Measurements from ENCODE around the gene JADE2. TPM values are rescaled to one million over a fixed set of nuclear protein-coding genes. Genes with fewer than 3 reads are reported as not detected.
"Not testable (repeated sequence)": the region's sequence is repeated elsewhere in the genome, so short reads cannot be mapped to it uniquely, and the experiment has no call there.

Gene JADE2
- total RNA-seq, 2 donors from 2014 or later = 75.3 to 93.3 TPM

- Mint-ChIP-seq H3K36me3 (ENCODE audit: low read depth) (no peaks in the 10 kb centered on the region), H3K27me3 (no peaks in the 10 kb centered on the region), H3K4me3 (peak overlapping the region; percentile 81), H3K9me3 (no peaks in the 10 kb centered on the region), H3K27ac (peak overlapping the region; percentile 98), H3K4me1 (peaks cover 21% of the 10 kb centered on the region)
- peak; percentile 95 for ATAC-seq (replicated peaks)
These were observed 22.2 kb upstream of the JADE2 start for GRCh38 chr5:134503088-134503936.

- Mint-ChIP-seq H3K27me3 (no peaks in the 10 kb centered on the region), H3K4me3 (peak overlapping the region; percentile 81), H3K36me3 (ENCODE audit: low read depth) (no peaks in the 10 kb centered on the region), H3K9me3 (no peaks in the 10 kb centered on the region), H3K27ac (peak overlapping the region; percentile 98), H3K4me1 (peaks cover 21% of the 10 kb centered on the region)
- peak; percentile 38 for ATAC-seq (replicated peaks)
These were observed 21.5 kb upstream of the JADE2 start for GRCh38 chr5:134503937-134504437.

GRCh38 chr5:134504629-134505300, 20.7 kb upstream of the JADE2 start:
- no peaks in the 10 kb centered on the region for H3K36me3 Mint-ChIP-seq (ENCODE audit: low read depth)
- peak overlapping the region; percentile 81 for H3K4me3 Mint-ChIP-seq
- peaks cover 27% of the 10 kb centered on the region for H3K4me1 Mint-ChIP-seq
- ATAC-seq (replicated peaks) = no peak
- H3K27ac Mint-ChIP-seq = no peak overlapping the region
- H3K9me3 Mint-ChIP-seq = no peaks in the 10 kb centered on the region
- no peaks in the 10 kb centered on the region for H3K27me3 Mint-ChIP-seq

- Mint-ChIP-seq H3K36me3 (ENCODE audit: low read depth) (no peaks in the 10 kb centered on the region), H3K4me3 (no peak overlapping the region), H3K27ac (no peak overlapping the region), H3K27me3 (no peaks in the 10 kb centered on the region), H3K4me1 (peaks cover 43% of the 10 kb centered on the region), H3K9me3 (no peaks in the 10 kb centered on the region)
- ATAC-seq (replicated peaks) = no peak
These were observed 19.1 kb upstream of the JADE2 start for GRCh38 chr5:134506054-134507039.

DNA sequence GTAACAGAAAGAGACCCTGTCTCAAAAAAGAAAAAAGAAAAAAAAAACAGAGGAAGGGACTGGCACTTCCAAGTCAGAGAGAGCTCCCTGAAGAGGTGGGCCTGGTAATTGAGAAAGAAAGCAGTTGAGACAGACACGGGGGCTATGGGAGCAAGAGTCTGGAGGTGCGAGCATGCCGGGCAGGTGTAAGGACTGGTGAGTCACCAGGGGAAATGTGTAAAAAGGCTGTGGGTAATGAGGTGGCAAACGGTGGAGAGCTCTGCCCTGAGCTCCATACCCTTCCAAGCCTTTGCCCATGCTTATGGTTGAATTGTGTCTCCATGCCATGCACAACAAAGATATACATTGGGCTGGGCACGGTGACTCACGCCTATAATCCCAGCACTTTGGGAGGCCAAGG, 18.0 kb upstream of the JADE2 start:
- Mint-ChIP-seq H3K27me3 (no peaks in the 10 kb centered on the region), H3K27ac (peak overlapping the region; percentile 17), H3K4me1 (peaks cover 38% of the 10 kb centered on the region), H3K36me3 (ENCODE audit: low read depth) (no peaks in the 10 kb centered on the region), H3K9me3 (no peaks in the 10 kb centered on the region), H3K4me3 (no peak overlapping the region)
- no peak for ATAC-seq (replicated peaks)

DNA sequence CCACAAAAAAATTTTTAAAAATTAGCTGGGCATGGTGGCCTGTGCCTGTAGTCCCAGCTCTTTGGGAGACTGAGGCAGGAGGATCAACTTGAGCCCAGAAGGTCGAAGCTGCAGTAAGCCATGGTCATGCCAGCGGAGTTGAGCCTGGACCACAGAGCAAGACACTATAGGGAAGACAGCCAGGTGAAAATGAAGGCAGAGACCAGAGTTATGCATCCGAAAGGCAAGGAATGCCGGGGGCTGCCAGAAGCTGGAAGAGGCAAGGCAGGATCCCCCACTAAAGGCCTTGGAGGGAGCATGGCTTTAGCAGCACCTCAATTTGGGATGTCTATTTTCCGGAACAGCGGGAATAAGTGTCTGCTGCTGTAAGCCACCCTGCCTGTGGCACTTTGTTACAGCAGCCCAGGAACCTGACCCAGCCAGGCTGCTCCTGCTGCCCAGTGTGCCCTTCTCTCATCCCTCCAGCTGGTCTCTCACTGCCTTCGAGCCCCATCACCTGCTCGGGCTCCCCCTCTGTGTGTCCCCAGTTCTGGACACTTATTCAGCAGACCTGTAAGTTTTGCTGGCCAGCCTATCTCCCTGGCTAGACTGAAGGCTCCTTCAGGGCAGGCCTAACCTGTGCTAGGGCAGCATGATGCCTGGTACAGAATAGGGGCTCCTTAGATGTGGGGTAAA, 16.8 kb upstream of the JADE2 start:
- H3K27ac Mint-ChIP-seq = peak overlapping the region; percentile 73
- no peaks in the 10 kb centered on the region for H3K36me3 Mint-ChIP-seq (ENCODE audit: low read depth)
- ATAC-seq (replicated peaks) = no peak
- peaks cover 34% of the 10 kb centered on the region for H3K4me1 Mint-ChIP-seq
- H3K4me3 Mint-ChIP-seq = no peak overlapping the region
- no peaks in the 10 kb centered on the region for H3K9me3 Mint-ChIP-seq
- no peaks in the 10 kb centered on the region for H3K27me3 Mint-ChIP-seq

- Mint-ChIP-seq H3K9me3 (no peaks in the 10 kb centered on the region), H3K4me3 (no peak overlapping the region), H3K36me3 (ENCODE audit: low read depth) (no peaks in the 10 kb centered on the region), H3K27me3 (no peaks in the 10 kb centered on the region), H3K4me1 (peaks cover 28% of the 10 kb centered on the region), H3K27ac (peak overlapping the region; percentile 73)
- peak; percentile 37 for ATAC-seq (replicated peaks)
These were observed 16.0 kb upstream of the JADE2 start for GRCh38 chr5:134509308-134510040.

DNA sequence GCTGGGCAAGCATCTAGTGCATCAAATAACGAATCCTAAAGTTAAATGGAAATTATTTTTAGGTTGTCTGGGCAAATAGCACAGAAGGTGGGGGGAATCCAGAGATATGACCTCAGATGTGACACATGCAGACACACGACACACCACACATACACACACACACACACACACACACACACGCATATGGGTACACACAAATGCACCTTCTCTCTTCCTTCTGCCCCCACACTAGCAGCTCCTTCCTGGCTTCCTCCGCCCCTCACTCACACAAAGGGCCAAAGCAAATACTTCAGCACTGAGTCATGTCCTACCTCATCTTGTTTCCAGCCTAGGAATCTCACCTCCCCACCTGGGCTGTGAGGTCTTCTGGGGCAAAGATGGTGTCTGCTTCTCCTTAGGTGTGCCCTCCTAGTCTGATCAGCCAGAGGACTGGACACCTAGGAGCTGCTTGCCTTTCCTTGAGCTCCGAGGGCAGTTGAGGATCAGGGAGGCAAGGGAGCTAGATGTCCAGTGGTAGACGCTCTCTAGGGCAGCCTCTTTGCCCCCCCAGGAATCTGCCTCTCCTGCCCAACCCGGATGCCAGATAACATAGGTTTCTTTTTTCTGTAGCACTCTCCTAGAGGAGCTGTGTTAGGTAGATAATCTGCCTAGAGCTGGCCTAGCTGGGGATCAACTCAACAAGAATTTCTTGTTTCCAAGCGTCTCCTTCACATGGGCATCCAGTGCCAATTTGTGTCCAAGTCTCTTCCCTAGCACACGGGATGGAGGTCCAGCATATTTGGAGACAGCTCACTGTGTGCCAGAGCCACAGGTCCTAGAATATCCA, 14.3 kb upstream of the JADE2 start:
- Mint-ChIP-seq H3K4me3 (peak overlapping the region; percentile 37), H3K27me3 (no peaks in the 10 kb centered on the region), H3K4me1 (peaks cover 28% of the 10 kb centered on the region), H3K36me3 (ENCODE audit: low read depth) (no peaks in the 10 kb centered on the region), H3K27ac (peak overlapping the region; percentile 73), H3K9me3 (no peaks in the 10 kb centered on the region)
- peak; percentile 86 for ATAC-seq (replicated peaks)

DNA sequence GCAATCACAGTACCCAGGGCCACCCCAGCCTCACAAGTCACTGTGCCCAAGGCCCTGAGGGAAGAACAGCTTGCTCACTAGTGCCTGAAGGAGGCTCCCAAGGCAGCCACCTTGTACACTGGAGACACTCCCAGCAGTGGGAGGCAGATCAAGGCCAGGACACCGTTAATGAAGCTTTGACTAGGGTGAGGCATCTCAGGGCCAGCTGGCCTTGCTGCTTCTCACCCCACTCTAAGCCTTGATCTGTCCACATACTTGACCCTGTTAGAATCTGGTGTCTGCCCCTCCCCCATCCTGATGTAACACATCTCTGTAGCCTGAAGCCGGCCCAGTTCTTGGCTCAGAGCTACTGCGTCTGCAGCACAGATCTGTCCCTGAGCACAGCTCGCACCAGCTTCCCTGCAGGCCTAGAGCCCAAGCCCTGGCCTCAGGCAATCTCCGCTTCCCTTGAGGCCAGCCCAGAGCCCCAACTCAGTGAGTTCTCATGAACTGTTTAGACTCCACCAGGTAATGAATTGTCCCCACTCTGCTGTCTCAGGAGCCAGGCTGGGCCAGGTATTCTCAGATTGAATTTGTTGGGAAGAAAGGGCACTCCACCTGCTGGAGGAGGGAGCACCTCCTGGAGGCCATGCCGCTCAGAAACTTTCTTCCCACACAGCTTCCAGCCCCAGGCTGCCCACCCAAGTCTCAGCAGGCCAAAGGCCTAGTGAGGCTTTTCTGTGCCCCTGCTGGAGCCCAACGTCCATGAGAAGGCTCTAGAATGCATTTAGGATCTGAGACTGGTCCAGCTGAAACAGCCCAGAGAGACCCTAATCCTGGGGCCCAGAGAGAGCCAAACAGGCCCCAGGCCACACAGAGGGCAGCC, 13.4 kb upstream of the JADE2 start:
- Mint-ChIP-seq H3K27ac (peak overlapping the region; percentile 6), H3K9me3 (no peaks in the 10 kb centered on the region), H3K27me3 (no peaks in the 10 kb centered on the region), H3K36me3 (ENCODE audit: low read depth) (no peaks in the 10 kb centered on the region), H3K4me1 (peaks cover 28% of the 10 kb centered on the region), H3K4me3 (no peak overlapping the region)
- no peak for ATAC-seq (replicated peaks)

GRCh38 chr5:134512661-134512999, 12.8 kb upstream of the JADE2 start:
- Mint-ChIP-seq H3K27me3 (no peaks in the 10 kb centered on the region), H3K27ac (no peak overlapping the region), H3K36me3 (ENCODE audit: low read depth) (no peaks in the 10 kb centered on the region), H3K4me1 (peaks cover 22% of the 10 kb centered on the region), H3K9me3 (no peaks in the 10 kb centered on the region), H3K4me3 (no peak overlapping the region)
- no peak for ATAC-seq (replicated peaks)

DNA sequence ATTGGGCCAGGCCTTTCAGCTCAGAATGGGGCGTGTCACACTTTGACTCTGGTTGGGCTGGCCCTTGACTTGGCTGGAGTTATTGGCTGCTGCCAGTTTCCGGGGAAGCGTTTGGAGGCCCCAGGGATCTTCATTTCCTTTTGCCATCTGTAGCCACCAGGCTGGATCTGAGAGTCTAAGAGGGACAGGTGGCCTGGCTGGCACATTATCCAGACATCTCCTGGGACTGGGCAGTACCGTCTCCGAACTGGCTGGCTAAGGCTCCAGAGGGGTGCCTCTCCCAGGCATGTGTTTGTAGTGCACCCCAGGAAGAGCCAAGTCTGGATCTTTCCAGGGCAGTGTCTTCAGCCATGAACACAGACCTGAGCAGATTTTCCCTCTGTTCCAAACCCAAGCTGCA, 9.7 kb upstream of the JADE2 start:
- Mint-ChIP-seq H3K9me3 (no peaks in the 10 kb centered on the region), H3K4me1 (peaks cover 6% of the 10 kb centered on the region), H3K4me3 (no peak overlapping the region), H3K36me3 (ENCODE audit: low read depth) (no peaks in the 10 kb centered on the region), H3K27me3 (no peaks in the 10 kb centered on the region), H3K27ac (no peak overlapping the region)
- no peak for ATAC-seq (replicated peaks)

- H3K4me1 Mint-ChIP-seq; H3K27ac Mint-ChIP-seq; ATAC-seq (replicated peaks): not testable (repeated sequence)
These were observed 8.5 kb upstream of the JADE2 start for GRCh38 chr5:134516984-134517383.

More at GRCh38 chr5:134516984-134517383, 8.5 kb upstream of the JADE2 start:
- H3K9me3 Mint-ChIP-seq; H3K27me3 Mint-ChIP-seq; H3K4me3 Mint-ChIP-seq; H3K36me3 Mint-ChIP-seq (ENCODE audit: low read depth): not testable (repeated sequence)

All from activated T-helper 17 cell treated with anti-CD3 and anti-CD28 coated beads, Interleukin-2, amount 50 U/mL, for 72 hours (primary cell).